Neural progenitor cell (in vitro differentiated cells): ENCODE measurements around the gene ACAP1.

ENCODE experiments used
- CTCF ChIP-seq: fragments of 200-600 bp; sonication (generic); IDR thresholded peaks from 2 replicates; pipeline ENCODE4 v1.5.1; 2017; ENCODE audit warnings: antibody characterized with exemption, mild to moderate bottlenecking
- EZH2 ChIP-seq: fragments of 200-600 bp; sonication (generic); IDR thresholded peaks from 2 replicates; pipeline ENCODE4 v1.6.1; 2017; ENCODE audit warnings: antibody characterized with exemption, mild to moderate bottlenecking, moderate library complexity
- EZH2phosphoT487 ChIP-seq: fragments of 200-600 bp; sonication (generic); IDR thresholded peaks from 2 replicates; pipeline ENCODE4 v1.6.1; 2017; ENCODE audit warnings: antibody characterized with exemption

GRCh38 chr17:7329997-7330637 is 6.2 kb upstream of the ACAP1 start:
- TF ChIP-seq CTCF (peak; percentile 4), EZH2phosphoT487 (no peak), EZH2 (no peak)
